CD4-positive, alpha-beta T cell treated with Interleukin-17A for 4 hours (primary cell): Measurements from ENCODE around the gene TM7SF3.

Experiments used
- DNase-seq: peaks from one replicate; pipeline ENCODE4 v3.0.0-alpha.2; 2020; ENCODE audit warnings: mixed read lengths

TM7SF3 gene

GRCh38 chr12:27014859-27015729 is 910 bp upstream of the TM7SF3 start:
- DNase-seq, result peak; percentile 43

GRCh38 chr12:27013611-27014084 is 536 bp downstream of the TM7SF3 start:
- peak; percentile 53 for DNase-seq

GRCh38 chr12:27012982-27013255 is 1.3 kb downstream of the TM7SF3 start:
- DNase-seq, result no peak

DNA sequence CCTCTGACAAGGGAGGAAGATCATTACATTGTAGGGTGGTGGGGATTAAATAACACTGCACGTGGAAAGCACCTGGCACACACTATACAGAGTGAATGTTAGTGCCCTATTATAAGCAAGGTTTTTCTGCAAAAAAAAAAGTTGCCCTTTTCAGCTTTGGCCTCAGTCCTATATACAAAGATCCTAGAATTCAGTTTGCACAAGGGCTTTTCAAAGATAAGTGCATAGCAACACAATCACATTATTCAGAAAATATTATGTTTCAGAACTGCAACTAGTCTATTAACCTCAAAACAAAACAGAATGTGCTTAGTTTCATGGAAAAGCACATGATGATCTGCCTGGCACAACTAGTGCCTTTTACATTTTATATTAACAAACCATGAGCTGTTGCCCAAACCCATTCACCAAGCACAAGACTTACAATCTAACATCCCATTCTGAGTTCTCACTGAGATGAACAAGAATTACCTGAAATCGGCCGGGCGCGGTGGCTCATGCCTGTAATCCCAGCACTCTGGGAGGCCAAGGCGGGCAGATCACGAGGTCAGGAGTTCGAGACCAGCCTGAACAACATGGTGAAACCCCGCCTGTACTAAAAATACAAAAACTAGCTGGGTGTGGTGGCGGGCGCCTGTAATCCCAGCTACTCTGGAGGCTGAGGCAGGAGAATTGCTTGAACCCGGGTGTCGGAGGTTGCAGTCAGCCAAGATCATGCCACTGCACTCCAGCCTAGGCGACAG is 1.8 kb downstream of the TM7SF3 start:
- no peak for DNase-seq

DNA sequence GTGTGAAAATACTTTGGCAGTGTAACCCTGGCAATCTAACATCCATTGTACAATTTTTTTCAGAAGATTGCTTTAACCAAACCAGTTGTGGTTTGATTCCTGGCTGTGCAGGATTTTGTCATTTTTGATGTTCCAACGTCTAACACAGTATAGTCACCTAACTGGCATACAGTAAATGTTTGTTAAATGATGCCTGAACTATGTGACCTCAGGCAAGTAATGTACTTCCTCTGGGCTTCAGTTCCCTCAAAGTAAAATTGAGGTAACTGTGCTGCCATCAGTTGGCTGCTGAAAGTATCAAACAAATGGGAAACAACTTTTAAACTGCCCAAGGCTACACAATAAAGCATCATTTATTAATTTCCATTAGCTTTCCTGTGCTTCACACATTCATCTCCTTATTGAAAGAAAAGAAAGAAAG is 4.3 kb downstream of the TM7SF3 start:
- DNase-seq, result no peak

- DNase-seq, result no peak
Measured at GRCh38 chr12:27008081-27008480, 6.1 kb downstream of the TM7SF3 start.

DNA sequence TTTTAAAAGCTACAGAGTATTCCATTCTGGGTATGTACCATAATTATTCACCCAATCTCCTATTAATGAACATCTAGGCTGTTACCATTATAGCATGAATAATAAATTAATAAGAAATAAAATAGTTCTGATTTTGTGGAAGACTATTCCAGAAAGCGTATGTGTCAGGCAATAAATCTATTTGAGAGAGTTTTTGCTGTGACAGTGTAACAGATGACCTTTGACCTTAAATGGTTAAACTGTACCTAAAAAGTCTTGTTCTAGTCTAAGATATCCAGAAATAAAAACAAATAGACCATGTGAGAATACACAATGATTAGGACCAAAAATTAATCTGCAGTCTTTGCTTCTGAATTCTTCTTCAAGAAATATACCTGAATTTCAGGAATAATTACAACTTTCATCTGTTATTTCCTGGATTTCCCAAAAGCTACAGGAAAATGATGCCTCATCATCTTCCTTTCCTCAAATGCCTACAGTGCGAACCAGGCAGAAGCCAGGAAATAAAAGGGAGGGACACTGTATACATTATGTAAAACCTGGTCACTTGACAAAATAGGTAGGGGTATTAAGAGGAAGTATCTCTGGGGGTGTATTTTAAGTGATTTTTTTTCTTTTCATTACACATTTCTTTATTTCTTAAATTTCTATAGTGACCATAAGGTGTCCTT is 7.3 kb downstream of the TM7SF3 start:
- no peak for DNase-seq

- no peak for DNase-seq
Measured at GRCh38 chr12:27005495-27005894, 8.7 kb downstream of the TM7SF3 start.

DNA sequence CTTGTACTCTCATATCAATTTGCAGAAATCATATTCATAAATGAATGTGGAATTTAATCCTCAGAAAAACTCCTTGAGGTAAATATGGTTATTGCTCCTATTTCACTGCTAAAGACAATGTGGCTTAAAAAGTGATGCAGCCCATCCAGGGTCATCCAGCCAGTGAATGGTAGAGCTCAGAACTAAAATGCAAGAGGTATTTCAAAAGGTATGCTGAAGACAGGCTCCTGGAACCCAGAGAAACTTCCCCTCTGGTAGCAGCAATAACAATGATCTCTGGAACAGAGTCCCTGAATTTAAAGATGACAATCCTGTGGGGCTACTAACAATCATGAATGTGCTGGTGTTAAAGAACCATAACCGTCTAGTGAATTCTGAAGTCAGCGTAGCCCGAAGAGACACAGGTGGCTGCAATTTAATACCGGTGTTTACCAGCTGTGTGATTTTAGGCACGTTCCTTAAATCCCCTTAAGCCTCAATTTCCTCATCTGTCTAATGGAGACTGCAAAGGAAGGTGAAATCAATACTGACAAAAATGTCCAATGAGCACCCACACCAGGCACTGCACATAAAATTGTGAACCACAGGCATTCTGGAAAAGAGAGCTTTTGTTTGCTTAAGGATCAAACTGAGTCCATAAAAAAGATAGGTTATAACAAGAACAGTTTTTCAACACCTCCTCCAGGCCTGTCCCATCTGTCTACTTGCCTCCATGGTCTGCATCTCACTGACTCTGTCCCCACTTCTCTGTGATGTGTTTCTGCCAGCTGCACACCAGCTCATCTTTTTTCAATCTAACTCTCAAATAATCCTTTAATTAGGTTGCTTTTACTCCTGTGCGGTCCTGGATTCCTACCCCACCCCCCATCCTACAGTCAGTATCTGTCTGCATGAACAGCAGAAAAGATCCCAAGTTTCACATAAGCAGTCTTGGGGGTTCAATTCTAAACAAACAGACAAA is 10.5 kb downstream of the TM7SF3 start:
- no peak for DNase-seq

- DNase-seq, result no peak
Measured at GRCh38 chr12:27002141-27002540, 12.0 kb downstream of the TM7SF3 start.

GRCh38 chr12:27001663-27002062 is 12.5 kb downstream of the TM7SF3 start:
- DNase-seq, result no peak

GRCh38 chr12:27000961-27001360 is 13.2 kb downstream of the TM7SF3 start:
- DNase-seq, result no peak

GRCh38 chr12:26997003-26997402 is 17.2 kb downstream of the TM7SF3 start:
- DNase-seq, result no peak

- no peak for DNase-seq
Measured at GRCh38 chr12:26995706-26996105, 18.5 kb downstream of the TM7SF3 start.

DNA sequence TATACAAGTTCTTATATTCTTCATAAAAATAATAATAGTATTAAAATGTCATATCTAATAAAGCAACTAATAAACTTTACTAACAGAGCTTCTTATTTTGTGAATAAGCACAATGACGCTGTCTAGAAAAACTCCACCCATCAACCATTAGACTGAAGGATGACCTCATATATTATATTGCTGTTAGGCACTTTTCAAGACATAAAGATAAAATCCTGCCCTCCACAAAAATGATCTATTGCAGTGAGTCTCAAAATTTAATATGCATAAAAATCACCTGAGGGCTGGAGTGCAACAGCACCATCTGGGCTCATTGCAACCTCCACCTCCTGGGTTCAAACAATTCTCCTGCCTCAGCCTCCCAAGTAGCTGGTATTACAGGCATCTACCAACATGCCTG is 20.1 kb downstream of the TM7SF3 start:
- no peak for DNase-seq

DNA sequence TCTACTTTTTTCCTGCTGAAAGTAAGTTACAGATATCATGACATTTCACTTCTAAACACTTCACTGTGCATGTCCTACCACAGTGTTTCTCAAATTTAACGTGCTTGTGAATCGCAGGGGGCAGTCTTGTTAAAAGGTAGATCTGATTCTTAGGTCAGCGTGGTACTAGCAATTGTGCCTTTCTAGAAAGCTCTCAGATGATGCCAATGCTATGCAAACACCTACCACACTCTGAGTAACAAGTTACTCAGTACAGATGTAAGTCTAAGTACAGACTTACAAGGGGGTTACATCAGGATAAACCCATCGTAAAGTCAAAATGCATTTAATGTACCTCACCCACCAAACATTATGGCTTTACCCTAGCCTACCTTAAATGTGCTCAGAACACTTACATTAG is 22.4 kb downstream of the TM7SF3 start:
- no peak for DNase-seq

DNA sequence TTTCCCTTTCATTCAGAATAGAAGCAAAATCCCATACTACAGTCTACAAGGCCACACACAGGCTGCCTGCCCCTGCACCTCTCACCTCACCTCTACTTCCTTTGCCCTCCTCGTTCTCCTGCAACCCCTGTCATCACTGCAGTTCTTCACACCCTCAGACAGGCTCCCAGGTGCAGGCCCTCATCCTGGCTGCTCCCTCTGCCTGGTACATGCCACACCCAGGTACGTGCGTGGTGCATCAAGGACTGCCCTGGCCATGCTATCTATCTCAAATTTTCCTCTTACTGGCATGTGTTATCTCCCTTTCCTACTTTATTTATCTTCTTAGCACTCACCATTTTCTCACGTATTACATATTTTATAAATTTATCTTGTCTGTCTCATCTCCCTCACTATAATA is 24.3 kb downstream of the TM7SF3 start:
- no peak for DNase-seq

GRCh38 chr12:26988703-26989102 is 25.5 kb downstream of the TM7SF3 start:
- no peak for DNase-seq

GRCh38 chr12:26987634-26988424 is 26.4 kb downstream of the TM7SF3 start:
- DNase-seq, result no peak

- DNase-seq, result no peak
Measured at GRCh38 chr12:26982866-26983265, 31.3 kb downstream of the TM7SF3 start.

DNA sequence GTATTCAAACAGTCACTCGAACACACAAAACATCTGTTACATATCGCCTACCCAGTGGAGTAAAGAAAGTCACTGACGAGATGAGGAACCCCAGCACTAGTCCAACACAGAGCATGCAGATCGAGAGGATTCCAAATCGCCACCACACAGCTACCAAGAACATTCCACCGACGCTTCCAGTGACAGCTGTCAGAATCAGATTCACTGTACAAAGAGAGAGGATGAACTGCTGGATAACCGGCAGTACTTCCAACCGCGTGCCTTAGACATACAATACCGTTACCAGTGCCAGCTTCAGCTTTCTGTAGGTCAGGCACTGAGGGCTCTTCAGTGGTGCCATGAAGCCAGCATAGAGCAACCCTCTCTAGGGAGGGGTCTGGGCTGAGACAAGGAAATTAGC is 34.5 kb downstream of the TM7SF3 start:
- DNase-seq, result no peak

GRCh38 chr12:26978801-26979200 is 35.4 kb downstream of the TM7SF3 start:
- DNase-seq, result no peak
